ENCODE results near the gene ZNF750.

The ZNF750 gene

DNA sequence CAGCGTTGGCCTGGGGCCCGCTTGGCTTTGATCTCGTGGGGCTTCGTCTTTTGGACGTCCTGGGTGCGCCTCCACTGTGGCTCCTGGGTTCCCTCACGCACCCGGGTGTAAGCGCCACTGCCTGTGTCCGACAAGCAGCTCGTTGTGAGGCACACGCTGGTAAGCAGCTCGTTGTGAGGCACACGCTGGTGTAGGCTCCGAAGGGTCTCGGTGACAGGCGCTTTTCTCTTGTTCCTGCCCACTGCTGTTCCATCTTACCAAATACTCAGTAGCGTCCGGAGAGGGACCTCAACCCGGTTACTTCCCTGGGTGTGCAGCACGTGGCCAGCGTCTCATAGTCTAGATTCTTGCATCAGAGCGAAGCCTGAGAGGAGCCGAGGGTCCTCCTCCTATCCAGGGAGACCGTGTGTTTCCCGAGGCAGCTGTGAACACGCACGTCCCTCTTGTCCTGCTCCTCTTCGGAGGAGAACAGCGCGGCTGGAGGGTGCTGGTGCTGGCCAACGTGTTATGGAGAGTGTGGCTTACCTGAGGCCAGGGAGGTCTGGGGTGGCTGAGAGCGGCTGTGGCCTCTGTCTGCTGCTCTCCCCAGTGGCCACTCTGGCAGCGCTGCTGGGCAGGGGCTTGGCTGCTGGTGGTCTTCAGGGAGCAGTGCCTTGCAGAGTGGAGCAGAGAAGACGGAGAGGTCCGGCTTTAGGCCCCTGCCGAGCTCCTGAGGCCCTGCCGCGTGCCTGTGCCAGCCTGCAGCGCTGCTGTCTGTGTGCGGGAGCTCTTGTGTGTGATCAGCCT is 32.1 kb upstream of the ZNF750 start:
- TF ChIP-seq EZH2 (optimal IDR thresholded peaks at IDR 0.05; ENCODE audit: low read depth, low read length), result no peak
- H3K36me3 ChIP-seq (replicated peaks; ENCODE audit: insufficient read depth, low read length), result no peaks in the 10 kb centered on the region
- no peaks in the 10 kb centered on the region for H3K9me2 ChIP-seq (replicated peaks; ENCODE audit: insufficient read depth, low read length)
- H3F3A ChIP-seq (ENCODE audit: insufficient read depth, low read length), result no peaks in the 10 kb centered on the region
- no peaks in the 10 kb centered on the region for H3K27me3 ChIP-seq (replicated peaks; ENCODE audit: insufficient read depth, low read length)
- no peak overlapping the region for H3K9ac ChIP-seq (ENCODE audit: low read length)
- H3K9me3 ChIP-seq (replicated peaks; ENCODE audit: insufficient read depth, low read length), result no peaks in the 10 kb centered on the region
- H3K27ac ChIP-seq (ENCODE audit: low read length), result no peak overlapping the region
- no peak overlapping the region for H2AFZ ChIP-seq (ENCODE audit: low read length)
- no peak overlapping the region for H3K4me3 ChIP-seq (ENCODE audit: low read length)
- no peaks in the 10 kb centered on the region for H4K20me1 ChIP-seq (ENCODE audit: insufficient read depth, low read length)
- DNase-seq, result no peak
- H3K4me1 ChIP-seq (ENCODE audit: low read length), result no peaks in the 10 kb centered on the region
- H3K4me2 ChIP-seq (ENCODE audit: low read depth, low read length), result no peak overlapping the region
- H3K79me2 ChIP-seq (ENCODE audit: low read length), result peaks cover 10% of the 10 kb centered on the region; the same call in 1 of the 2 replicates

DNA sequence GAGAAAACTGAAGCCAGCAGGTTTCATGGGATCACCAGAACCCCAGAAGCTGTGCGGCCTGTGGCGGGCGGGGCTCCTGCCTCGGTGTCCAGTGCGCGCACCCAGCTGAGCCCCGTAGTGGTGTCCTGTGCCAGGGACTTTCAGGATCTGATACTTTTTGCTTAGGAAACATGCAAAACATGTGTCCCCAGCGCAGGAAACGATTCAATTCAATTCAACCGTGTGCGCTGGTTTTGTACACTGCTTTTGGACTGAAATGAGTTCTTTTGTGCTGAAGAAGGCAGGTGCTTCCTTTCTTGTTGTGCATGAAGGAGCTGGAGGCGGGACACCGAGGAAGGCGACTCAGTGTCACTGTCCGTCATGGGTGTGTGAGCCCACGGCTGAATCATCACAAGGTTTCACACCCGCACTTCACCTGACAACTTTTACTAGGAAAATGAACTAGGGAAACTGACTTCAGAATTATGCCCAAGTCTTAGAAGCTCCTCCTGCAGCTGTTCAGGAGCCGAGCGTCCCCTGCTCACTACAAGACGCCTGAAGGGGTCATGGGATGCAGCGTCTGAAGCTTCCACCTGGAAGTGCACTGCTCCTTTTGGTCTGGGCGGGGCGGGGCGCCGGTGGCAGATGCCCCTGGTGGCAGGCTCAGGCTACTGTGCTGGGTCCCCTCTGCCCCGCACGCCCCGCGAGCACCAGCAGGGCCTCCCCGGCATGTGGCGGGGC is 31.4 kb upstream of the ZNF750 start:
- peaks cover 16% of the 10 kb centered on the region for H3K79me2 ChIP-seq (ENCODE audit: low read length)
- H3K4me3 ChIP-seq (ENCODE audit: low read length), result no peak overlapping the region
- no peaks in the 10 kb centered on the region for H3K9me2 ChIP-seq (replicated peaks; ENCODE audit: insufficient read depth, low read length)

DNA sequence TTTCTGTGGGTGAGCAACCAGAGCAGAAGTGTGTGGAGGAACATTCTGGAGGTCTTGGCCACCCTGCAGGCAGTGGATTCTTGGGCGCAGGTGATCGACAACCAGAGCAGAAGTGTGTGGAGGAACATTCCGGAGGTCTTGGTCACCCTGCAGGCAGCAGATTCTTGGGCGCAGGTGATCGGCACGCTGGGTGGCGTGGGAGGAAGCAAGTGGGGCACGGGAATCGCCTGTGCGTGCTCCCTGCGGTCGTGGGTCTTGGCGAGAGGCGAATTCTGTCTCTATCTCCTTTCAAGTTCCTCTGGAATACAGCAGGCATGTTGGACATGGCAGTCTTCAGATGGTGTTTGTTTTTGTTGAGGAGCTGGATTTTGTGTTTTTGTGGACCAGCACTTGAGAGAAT is 30.7 kb upstream of the ZNF750 start:
- Histone ChIP-seq H3K9ac (ENCODE audit: low read length) (no peak overlapping the region), H3F3A (ENCODE audit: insufficient read depth, low read length) (no peaks in the 10 kb centered on the region), H3K36me3 (replicated peaks; ENCODE audit: insufficient read depth, low read length) (no peaks in the 10 kb centered on the region), H3K4me1 (ENCODE audit: low read length) (no peaks in the 10 kb centered on the region), H3K79me2 (ENCODE audit: low read length) (peaks cover 19% of the 10 kb centered on the region), H3K27me3 (replicated peaks; ENCODE audit: insufficient read depth, low read length) (no peaks in the 10 kb centered on the region), H4K20me1 (ENCODE audit: insufficient read depth, low read length) (no peaks in the 10 kb centered on the region), H2AFZ (ENCODE audit: low read length) (no peak overlapping the region), H3K9me2 (replicated peaks; ENCODE audit: insufficient read depth, low read length) (no peaks in the 10 kb centered on the region), H3K9me3 (replicated peaks; ENCODE audit: insufficient read depth, low read length) (no peaks in the 10 kb centered on the region), H3K27ac (ENCODE audit: low read length) (no peak overlapping the region), H3K4me2 (ENCODE audit: low read depth, low read length) (no peak overlapping the region), H3K4me3 (ENCODE audit: low read length) (no peak overlapping the region)
- no peak for DNase-seq
- TF ChIP-seq EZH2phosphoT487 (IDR thresholded peaks at IDR 0.05; ENCODE audit: low read length), result no peak
- TF ChIP-seq, protein P1, sequence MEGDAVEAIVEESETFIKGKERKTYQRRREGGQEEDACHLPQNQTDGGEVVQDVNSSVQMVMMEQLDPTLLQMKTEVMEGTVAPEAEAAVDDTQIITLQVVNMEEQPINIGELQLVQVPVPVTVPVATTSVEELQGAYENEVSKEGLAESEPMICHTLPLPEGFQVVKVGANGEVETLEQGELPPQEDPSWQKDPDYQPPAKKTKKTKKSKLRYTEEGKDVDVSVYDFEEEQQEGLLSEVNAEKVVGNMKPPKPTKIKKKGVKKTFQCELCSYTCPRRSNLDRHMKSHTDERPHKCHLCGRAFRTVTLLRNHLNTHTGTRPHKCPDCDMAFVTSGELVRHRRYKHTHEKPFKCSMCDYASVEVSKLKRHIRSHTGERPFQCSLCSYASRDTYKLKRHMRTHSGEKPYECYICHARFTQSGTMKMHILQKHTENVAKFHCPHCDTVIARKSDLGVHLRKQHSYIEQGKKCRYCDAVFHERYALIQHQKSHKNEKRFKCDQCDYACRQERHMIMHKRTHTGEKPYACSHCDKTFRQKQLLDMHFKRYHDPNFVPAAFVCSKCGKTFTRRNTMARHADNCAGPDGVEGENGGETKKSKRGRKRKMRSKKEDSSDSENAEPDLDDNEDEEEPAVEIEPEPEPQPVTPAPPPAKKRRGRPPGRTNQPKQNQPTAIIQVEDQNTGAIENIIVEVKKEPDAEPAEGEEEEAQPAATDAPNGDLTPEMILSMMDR (IDR thresholded peaks at IDR 0.05; ENCODE audit: low read length), result no peak
- TF ChIP-seq EZH2 (optimal IDR thresholded peaks at IDR 0.05; ENCODE audit: low read depth, low read length), result no peak

More for the DNA sequence above, 31.4 kb upstream of the ZNF750 start:
- H3K27me3 ChIP-seq (replicated peaks; ENCODE audit: insufficient read depth, low read length), result no peaks in the 10 kb centered on the region
- H3F3A ChIP-seq (ENCODE audit: insufficient read depth, low read length), result no peaks in the 10 kb centered on the region
- no peak overlapping the region for H2AFZ ChIP-seq (ENCODE audit: low read length)
- H3K36me3 ChIP-seq (replicated peaks; ENCODE audit: insufficient read depth, low read length), result no peaks in the 10 kb centered on the region
- H3K27ac ChIP-seq (ENCODE audit: low read length), result no peak overlapping the region
- no peaks in the 10 kb centered on the region for H3K9me3 ChIP-seq (replicated peaks; ENCODE audit: insufficient read depth, low read length)
- no peak for DNase-seq
- H3K4me1 ChIP-seq (ENCODE audit: low read length), result no peaks in the 10 kb centered on the region
- no peak overlapping the region for H3K9ac ChIP-seq (ENCODE audit: low read length)
- no peak overlapping the region for H3K4me2 ChIP-seq (ENCODE audit: low read depth, low read length)
- no peak for TF ChIP-seq EZH2phosphoT487 (IDR thresholded peaks at IDR 0.05; ENCODE audit: low read length)
- TF ChIP-seq, protein P1 (IDR thresholded peaks at IDR 0.05; ENCODE audit: low read length), result no peak
- TF ChIP-seq EZH2 (optimal IDR thresholded peaks at IDR 0.05; ENCODE audit: low read depth, low read length), result no peak
- H4K20me1 ChIP-seq (ENCODE audit: insufficient read depth, low read length), result no peaks in the 10 kb centered on the region

Measured in MM.1S (cell line).